ENCODE data around the gene RBPJ. TPM values are rescaled to one million over a fixed set of nuclear protein-coding genes. Genes with fewer than 3 reads are reported as not detected.
A peak's percentile ranks its signal among the peaks of the same experiment; 100 is the strongest.

Gene RBPJ
- total and polyA plus RNA-seq, 2 of the 8 experiments (the other 6 are each of a cell fraction or from before 2014, with no cell fraction given), result 65.5 to 217 TPM

- Histone ChIP-seq H2BK20ac (ENCODE audit: low read length) (no peak overlapping the region), H2BK15ac (ENCODE audit: low read length) (no peak overlapping the region), H3K79me2 (ENCODE audit: control insufficient read depth in 1 of 2, insufficient read depth in 2 of 2, low read length in 2 of 2) (peaks cover 56 to 96% of the 10 kb centered on the region in 2 experiments), H3K56ac (replicated peaks; ENCODE audit: insufficient read length, low read depth, low read length) (no peak overlapping the region), H3K36me3 (ENCODE audit: control insufficient read depth in 2 of 4, insufficient read depth in 4 of 4, low read length in 3 of 4) (no peaks in the 10 kb centered on the region), H3K4me2 (ENCODE audit: insufficient read depth in 1 of 2, low read depth in 2 of 2, low read length in 2 of 2) (no peak overlapping the region), H4K5ac (ENCODE audit: insufficient read length, low read depth, low read length) (no peak overlapping the region), H3K18ac (ENCODE audit: extremely low read depth, low read length) (no peak overlapping the region), H2BK5ac (ENCODE audit: low read depth, low read length) (no peak overlapping the region), H2BK120ac (replicated peaks; ENCODE audit: low read depth, low read length) (no peak overlapping the region), H3K4me1 (replicated peaks in 1 of 4; ENCODE audit: control insufficient read depth in 3 of 4, insufficient read depth in 4 of 4, low read length in 3 of 4) (peaks cover 0 to 11% (median 5%) of the 10 kb centered on the region in 4 experiments; a peak in 5 of 7 replicates), H3K79me1 (ENCODE audit: low read depth, low read length) (peaks cover 2% of the 10 kb centered on the region), H2AK5ac (ENCODE audit: low read depth, low read length) (no peak overlapping the region), H3K23ac (ENCODE audit: insufficient read length) (no peak overlapping the region), H3K23me2 (ENCODE audit: low read depth, low read length) (no peaks in the 10 kb centered on the region), H2AFZ (ENCODE audit: low read length) (no peak overlapping the region), H3K27me3 (replicated peaks in 1 of 4; ENCODE audit: control insufficient read depth in 3 of 4, extremely low read depth in 1 of 4, insufficient read depth in 3 of 4, low read length in 3 of 4) (no peaks in the 10 kb centered on the region), H3K9ac (replicated peaks in 1 of 4; ENCODE audit: extremely low read depth in 1 of 4, low read depth in 3 of 4, low read length in 3 of 4) (no peak overlapping the region), H3K4ac (replicated peaks; ENCODE audit: insufficient read length, low read depth, low read length) (no peak overlapping the region), H4K20me1 (replicated peaks in 1 of 2; ENCODE audit: control insufficient read depth in 1 of 2, insufficient read depth in 2 of 2, low read length in 2 of 2) (peaks cover 29 to 30% of the 10 kb centered on the region in 2 experiments), H4K8ac (ENCODE audit: extremely low read depth, insufficient read depth, low read length) (no peak overlapping the region), H2BK12ac (ENCODE audit: low read depth, low read length) (no peak overlapping the region), H3K9me3 (ENCODE audit: insufficient read depth in 2 of 2, low read depth in 1 of 2, low read length in 1 of 2) (no peaks in the 10 kb centered on the region), H3K4me3 (ENCODE audit: extremely low read depth in 1 of 4, insufficient read depth in 2 of 4, low read depth in 3 of 4, low read length in 4 of 4) (no peak overlapping the region), H3K14ac (ENCODE audit: insufficient read length) (no peak overlapping the region), H4K91ac (replicated peaks; ENCODE audit: insufficient read length, low read length) (no peak overlapping the region), H3K27ac (ENCODE audit: low read depth, low read length) (no peak overlapping the region)
- DNase-seq (ENCODE audit: low read depth in 1 of 2, low spot score in 2 of 2) (no peak), FAIRE-seq (peak; percentile 57)
- POLR2A ChIA-PET (ENCODE audit: partially characterized antibody), result interaction anchor here (1.0 to 1.5 kb wide), 5 partner anchors 8 to 71 kb away, joined by 3 to 4 read pairs (median 3); partner anchors contain the start of gene RBPJ
- CTCF ChIA-PET (ENCODE audit: partially characterized antibody), result interaction anchor here (1.3 to 4.3 kb wide), 5 partner anchors 9 to 213 kb away, joined by 3 to 39 read pairs (median 7); no protein-coding TSS in a partner anchor
- 79% methylated on average over 6 of the region's 6 CpGs; no CpG with 5 or more reads in 1 of the 2 experiments for WGBS, 2 experiments (ENCODE audit: extremely low coverage in 1 of 2, insufficient coverage in 1 of 2, insufficient read length in 1 of 2, insufficient replicate concordance in 2 of 2, low coverage in 1 of 2, low lambda C conversion rate in 2 of 2, missing lambda C conversion rate in 1 of 2)
- TF ChIP-seq SAP30 (IDR thresholded peaks at IDR 0.05; ENCODE audit: insufficient read depth, insufficient replicate concordance, low read length) (no peak), NANOG (IDR thresholded peaks at IDR 0.05; ENCODE audit: insufficient read depth, low read depth, low read length, poor library complexity, severe bottlenecking) (no peak), CREB1 (IDR thresholded peaks at IDR 0.05) (no peak), CTCF (IDR thresholded peaks at IDR 0.05; ENCODE audit: control extremely low read depth in 1 of 3, insufficient read depth in 1 of 3, low read depth in 1 of 3, low read length in 3 of 3) (no peak), SIN3A (conservative IDR thresholded peaks at IDR 0.05 in 1 of 2, IDR thresholded peaks at IDR 0.05 in 1 of 2; ENCODE audit: low read depth in 1 of 2, low read length in 2 of 2) (no peak), SUZ12 (IDR thresholded peaks at IDR 0.05; ENCODE audit: low read length) (no peak), CBX8 (IDR thresholded peaks at IDR 0.05; ENCODE audit: borderline replicate concordance, low read depth, low read length) (no peak), TAF1 (IDR thresholded peaks at IDR 0.05; ENCODE audit: low read depth, low read length) (peak; percentile 35; the same call in 1 of the 2 replicates), SP4 (IDR thresholded peaks at IDR 0.05; ENCODE audit: low read length) (no peak), TAF7 (optimal IDR thresholded peaks at IDR 0.05; ENCODE audit: borderline replicate concordance, low read depth, low read length) (no peak), TBP (IDR thresholded peaks at IDR 0.05; ENCODE audit: low read depth, low read length) (peak; percentile 58; the same call in 1 of the 2 replicates)
These were observed 25.4 kb downstream of the RBPJ start for GRCh38 chr4:26346203-26346620.

All from H1 (cell line).